GM18499 (cell line): ENCODE results near the gene CFAP20DC.
"Not testable (repeated sequence)": the region's sequence is repeated elsewhere in the genome, so short reads cannot be mapped to it uniquely, and the experiment has no call there.

Experiments used
- ATAC-seq: cut with Tn5 transposase; IDR thresholded peaks from one replicate; pipeline ENCODE4 v1.9.1; 2021; ENCODE audit warnings: moderate number of reproducible peaks; ENCODE audit not compliant: insufficient read depth, unreplicated experiment

Gene CFAP20DC

DNA sequence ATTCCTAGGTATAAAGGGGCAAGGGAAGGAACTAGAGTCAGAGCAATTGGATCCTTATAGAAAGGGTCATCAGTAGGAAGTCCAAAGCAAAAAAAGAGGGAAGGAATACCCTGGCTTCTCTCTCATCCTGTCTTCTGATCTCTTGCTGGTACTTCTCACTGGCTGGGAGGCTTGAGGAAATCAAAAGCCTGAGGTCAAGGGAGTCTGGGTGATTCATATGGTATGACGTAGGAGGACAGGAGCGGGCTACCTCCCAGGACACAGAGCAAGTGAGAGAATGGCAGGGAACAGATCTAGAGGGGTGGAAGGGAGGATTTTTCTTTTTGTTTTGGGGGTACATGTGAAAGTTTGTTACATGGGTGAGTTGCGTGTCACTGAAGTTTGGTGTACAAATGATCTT lies 76.0 kb downstream of the CFAP20DC start:
- no peak for ATAC-seq

DNA sequence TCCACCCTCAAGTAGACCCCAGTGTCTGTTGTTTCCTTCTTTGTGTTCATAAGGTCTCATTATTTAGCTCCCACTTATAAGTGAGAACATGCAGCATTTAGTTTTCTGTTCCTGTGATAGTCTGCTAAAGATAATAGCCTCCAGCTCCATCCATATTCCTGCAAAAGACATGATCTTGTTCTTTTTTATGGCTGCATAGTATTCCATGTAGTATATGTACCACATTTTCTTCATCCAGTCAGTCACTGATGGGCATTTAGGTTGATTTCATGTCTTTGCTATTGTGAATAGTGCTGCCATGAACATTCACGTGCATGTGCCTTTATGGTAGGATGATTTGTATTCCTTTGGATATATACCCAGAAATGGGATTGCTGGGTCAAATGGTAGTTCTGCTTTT lies 82.0 kb downstream of the CFAP20DC start:
- ATAC-seq = not testable (repeated sequence)

DNA sequence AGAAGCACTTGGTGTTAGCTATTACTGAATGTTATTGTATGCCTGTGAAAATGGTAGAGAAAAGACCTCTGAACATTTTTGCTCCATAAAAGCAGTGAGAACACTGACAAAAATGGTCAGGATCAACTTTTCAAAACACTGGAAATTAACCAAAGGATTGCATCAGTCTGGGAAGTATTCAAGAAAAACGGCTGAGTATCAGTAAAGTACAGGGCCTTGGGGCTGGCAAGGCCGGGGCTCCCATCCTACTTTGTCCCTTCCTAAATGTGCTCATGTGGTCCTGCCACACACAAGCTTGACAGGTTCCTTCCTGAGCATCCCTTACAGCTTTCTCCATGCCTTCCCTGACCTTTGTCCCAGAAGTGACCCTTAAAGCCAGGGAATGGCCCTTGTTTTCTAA lies 84.0 kb downstream of the CFAP20DC start:
- no peak for ATAC-seq

DNA sequence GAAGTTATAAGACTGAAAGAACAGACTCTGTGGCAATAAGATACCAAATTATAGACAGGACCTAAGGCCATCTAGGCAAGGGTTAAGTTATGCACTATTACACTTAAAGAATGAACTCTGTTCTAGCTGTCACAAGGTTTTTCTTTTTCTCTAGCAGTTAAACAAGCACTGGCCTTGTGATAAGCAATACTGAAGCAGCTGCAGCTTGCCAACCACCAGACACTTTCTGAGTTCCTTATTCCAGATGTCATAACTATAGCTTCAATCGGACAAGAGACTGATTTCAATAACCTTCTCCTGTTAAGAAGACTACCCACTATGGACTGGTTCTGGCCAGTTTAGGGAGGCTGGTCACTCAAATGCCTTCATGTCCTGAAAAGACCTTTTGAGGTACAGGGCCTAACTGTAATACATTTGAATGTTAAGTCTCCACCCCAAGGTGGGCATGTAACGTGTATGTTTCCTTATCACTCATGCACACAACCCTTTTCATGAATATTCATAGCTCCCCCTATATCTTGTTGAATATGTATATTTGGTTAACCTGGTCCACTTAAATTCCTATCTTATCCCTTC lies 85.8 kb downstream of the CFAP20DC start:
- ATAC-seq = no peak

DNA sequence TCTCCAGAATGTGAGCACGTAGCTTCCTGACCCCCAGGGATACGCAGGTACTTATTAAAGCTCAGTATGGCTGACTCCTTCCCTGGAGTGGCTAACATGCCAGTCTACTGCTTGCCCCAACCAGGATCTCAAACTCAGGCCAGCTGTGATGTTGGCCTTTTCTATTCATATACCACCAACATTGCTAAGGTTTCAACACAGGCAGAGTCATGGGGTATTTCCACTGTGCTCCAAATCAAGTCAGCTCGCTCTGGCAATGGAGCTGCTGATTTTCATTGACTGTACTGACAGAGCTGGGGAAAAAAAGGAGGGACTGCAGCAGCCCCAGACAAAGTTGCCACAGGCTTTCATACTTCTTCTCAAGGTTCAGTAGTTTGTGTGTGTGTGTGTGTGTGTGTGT lies 87.0 kb downstream of the CFAP20DC start:
- no peak for ATAC-seq

DNA sequence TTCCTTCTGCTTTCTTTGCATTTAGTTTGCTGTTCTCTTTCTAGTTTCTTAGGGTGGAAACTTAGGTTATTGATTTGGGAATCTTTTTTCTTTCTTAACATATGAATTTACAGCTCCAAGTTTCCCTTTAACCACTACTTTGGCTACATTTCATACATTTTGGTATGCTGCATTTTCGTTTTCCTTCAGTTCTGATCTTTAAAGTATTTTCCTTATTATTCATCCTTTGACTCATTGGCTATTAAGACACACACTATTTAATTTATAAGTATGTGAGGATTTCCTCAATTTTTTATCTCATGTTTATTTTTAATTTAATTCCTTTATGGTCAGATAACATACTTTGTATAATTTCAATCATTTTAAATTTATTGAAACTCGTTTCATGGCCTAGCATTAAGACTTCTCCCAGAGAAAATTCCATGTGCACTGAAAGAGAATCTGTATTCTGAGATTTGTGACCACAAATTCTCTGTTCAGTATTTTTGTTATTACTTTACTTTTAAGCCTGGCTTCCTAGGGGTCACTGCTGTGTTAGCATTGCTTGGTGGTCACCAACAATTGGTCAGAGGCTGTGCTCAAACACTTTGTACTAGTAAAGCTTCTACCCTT lies 87.7 kb downstream of the CFAP20DC start:
- ATAC-seq = no peak

DNA sequence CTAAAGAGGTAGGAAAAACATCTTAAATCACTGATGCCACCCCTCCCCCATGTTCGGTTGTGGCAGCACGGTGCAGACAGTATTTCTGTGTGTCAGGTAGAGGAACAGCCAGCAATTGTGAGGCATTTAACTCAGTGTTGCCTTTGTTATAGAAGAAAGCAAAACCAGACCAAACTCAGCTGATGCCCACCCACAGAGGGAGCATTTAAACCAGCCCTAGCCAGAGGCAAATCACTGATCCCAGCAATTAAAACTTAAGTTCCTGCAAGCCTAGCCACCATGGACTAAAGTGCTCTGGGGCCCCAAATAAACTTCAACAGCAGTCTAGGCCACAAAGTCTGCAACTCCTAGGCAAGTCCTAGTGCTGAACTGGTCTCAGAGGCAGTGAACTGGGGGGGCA lies 94.5 kb downstream of the CFAP20DC start:
- ATAC-seq = no peak

DNA sequence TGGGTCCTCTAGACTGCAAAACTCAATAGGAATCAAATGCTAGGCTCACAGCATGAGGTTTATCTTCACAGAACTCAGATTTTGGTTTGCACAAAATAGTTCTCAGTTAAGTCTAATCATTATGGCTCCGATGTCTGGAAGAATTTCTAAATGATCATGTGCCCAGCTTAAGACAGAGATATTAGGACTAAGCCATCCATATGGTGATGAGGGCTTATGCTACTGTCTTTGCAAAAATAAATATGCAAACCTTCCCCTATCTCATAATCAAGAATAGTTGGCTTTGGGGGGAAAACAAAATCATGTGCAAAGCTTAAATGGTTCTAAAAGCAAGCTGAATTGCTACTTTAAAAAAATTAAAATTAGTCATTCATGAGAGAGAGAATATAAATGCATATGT lies 96.5 kb downstream of the CFAP20DC start:
- no peak for ATAC-seq

DNA sequence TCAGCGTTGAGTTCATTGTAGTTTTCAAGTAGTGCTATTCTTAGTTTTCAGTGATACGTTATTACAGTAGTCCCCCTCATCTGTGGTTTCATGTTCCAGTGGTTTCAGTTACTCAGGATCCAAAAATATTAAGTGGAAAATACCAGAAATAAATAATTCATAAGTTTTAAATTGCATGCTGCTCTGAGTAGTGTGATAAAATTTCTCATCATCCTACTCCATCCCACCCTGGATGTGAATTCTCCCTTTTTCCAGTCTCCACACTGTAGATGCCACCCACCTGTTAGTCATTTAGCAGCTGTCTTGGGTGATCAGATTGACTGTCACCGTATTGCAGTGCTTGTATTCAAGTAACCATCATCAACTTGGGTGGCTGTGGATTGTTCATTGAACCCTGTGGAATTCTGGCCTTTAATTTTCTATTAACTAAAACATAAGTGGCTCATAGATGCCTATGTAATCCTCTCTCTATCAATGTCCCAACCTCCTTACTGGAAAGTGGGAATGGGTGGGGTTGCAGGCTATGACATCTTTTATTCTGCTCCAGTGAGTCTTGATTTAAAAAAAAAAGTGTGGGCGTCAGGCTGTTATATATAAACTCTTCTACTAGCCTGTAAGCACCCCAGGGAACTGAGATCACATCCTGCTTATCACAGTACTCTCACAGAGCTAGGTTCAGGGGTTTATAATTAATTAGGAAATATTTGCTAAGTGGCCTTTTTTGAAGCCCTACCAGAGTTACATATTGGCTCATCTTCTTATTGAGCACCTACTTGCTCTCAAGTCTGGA lies 97.5 kb downstream of the CFAP20DC start:
- no peak for ATAC-seq

DNA sequence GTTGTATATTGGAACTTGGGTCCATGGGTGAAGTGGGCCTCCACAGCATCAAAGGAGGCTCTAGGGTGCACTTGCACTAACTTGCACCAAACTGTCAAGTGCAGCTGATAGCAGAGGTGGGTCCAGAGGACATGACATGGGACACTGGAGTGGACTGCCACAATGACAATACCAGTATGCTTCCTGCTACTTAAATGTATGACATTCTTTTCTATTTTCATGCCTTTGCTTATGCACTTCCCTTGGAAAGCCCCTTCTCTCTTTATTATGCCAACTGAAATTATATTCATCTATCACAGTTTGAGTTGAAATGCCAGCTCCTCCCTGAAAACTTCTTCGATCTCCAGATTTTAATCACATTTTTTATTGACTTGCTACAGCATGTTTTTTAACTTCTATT lies 101.8 kb downstream of the CFAP20DC start:
- ATAC-seq = no peak

DNA sequence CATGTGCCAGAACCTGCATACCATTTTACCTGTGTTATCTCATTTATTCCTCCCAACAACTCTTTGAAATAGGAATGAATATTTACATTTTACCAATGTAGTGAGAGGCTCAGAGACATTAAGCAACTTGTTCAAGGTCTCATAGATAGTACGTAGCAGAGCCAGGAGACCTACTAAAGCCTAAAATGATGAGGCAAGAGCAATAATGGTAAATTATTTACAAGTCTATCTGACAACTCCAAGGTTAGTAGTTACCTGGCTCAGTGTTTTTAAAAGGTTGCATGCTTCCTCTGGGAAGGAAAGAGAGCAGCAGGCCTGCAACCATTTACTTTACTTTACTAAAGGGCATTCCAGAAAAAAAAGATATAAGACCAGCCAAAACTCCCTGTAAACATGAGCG lies 103.0 kb downstream of the CFAP20DC start:
- no peak for ATAC-seq

DNA sequence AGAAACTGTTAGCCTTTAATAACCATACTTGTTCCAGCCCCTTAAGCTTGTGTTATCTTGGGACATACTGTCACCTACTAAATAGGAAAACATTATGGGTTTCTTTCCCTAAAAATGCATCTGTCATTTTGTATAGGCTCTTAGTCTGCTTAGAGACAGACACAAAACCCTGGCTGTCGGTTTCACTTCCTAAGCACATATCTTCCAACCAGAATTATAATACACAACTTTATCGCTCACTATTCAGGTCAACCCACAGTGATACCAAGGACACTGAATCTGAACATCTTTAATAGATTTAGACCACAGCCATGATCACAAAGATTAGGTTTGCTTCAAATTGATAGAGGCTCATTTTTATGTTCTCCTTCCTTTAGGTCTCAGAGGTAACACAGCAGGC lies 111.8 kb downstream of the CFAP20DC start:
- no peak for ATAC-seq

DNA sequence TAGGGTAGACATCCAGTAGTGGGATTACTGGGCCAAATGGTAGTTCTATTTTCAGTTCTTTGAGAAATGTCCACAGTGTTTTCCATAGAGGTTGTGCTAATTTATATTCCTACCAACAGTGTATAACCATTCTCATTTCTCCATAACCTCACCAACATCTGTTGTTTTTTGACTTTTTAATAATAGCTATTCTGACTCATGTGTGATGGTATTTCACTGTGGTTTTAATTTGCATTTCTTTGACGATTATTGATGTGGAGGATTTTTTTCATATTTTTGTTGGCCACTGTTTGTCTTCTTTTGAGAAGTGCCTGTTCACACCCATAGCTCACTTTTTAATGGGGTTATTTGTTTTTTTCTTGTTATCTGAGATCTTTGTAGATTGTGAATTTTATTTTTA lies 125.2 kb downstream of the CFAP20DC start:
- ATAC-seq = no peak

DNA sequence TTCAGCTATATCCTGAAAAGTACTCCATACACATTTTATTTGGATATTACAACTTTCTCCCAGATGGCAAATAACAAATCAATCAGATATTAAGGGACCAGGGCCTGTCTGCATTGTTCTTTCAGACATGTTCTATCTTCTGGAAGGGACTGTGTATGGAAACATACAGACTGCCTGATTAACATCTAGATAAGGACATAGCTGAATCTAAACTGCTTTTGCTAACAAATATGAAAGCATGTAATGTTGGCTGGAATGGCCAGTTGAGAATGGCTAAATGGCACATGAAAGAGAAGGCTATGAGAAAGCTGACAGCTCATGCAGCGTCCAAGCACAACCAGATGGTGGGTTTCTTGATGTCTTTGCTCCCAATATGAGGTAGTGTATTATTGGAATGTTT lies 149.4 kb downstream of the CFAP20DC start:
- ATAC-seq = no peak

DNA sequence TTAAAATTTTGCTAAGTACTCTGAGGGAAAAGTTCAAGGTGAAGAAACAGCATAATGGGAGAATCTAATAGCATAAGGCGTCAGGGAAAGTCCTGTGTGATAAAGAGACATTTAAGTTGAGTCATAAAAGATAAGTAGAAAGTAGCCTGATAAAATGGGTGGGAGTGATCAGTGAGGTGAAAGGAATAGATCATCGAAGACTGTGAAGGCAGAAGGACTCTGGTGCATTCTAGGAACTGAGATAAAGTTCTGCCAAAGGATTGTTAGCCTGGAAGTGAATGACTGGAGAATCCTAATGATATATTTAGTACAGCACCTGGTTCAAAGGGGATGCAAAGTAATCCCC lies 149.9 kb downstream of the CFAP20DC start:
- ATAC-seq = no peak

DNA sequence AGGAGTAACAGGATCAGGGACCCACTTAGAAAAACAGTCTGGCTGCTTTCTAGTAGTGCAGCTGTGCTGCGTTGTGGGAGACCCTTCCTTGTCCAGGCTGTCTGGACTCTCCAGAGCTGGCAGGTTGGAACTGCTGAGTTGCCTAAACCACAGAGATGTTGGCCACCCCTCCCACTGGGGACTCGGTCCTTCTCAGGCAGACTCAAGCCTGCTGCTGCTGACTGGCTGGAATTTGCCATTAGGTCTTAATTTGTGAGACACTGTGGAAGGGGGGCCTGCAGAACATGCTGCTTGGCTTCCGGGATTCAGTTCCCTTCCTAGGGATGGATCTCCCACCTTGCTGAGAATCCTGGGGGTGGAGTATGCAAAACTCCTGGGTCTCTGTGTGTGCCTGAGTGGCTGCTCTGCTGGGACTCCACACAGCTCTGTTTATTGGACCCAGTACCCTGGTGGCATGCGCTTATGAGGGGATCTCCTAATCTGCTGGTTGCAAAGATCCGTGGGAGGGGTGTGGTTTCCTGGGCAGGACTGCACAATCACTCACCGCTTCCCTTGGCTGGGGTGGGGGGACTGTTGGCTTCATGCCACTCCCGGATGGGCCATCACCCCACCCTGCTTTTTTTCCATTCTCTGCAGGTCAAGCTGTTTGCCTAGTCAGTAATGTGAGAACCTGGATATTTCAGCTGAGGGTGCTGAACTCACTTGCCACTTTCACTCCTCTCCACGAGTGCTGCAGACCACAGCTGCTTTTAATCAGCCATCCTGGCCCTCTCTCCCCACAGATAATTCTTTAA lies 150.5 kb downstream of the CFAP20DC start:
- no peak for ATAC-seq

DNA sequence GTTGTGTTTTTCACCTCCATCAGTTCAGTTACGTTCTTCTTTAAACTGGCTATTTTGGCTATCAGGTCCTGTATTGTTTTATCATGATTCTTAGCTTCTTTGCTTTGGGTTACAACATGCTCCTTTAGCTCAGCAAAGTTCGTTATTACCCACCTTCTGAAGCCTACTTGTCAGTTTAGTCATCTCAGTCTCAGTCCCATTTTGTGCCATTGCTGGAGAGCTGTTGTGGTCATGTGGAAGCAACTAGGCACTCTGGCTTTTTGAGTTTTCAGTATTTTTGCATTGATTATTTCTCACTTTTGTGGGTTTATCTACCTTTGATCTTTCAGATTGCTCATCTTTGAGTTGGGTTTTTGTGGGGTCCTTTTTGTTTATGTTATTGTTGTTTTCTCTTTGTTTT lies 151.3 kb downstream of the CFAP20DC start:
- no peak for ATAC-seq

DNA sequence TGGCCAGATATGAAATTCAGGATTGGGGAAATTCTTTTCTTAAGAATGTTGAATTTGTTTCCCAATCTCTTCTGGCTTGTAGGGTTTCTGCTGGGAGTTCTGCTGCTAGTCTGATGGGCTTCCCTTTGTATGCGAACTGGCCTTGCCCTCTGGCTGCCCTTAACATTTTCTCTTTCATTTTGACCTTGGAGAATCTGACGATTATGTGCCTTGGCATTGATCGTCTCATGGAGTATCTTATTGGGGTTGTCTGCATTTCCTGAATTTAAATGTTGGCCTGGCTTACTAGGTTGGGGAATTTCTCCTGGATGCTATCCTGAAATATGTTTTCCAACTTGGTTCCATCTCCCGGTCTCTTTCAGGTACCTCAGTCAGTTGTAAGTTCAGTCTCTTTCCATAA lies 152.2 kb downstream of the CFAP20DC start:
- no peak for ATAC-seq

DNA sequence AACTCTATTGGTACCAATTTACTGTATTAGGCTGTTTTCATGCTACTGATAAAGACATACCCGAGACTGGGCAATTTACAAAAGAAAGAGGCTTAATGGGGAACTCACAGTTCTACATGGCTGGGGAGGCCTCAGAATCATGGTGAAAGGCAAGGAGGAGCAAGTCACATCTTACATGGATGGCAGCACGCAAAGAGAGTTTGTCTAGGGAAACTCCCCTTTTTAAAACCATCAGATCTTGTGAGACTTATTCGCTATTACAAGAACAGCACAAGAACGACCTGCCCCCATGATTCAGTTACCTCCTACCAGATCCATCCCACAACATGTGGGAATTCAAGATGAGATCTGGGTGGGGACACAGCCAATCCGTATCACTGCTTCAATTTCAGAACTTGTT lies 154.1 kb downstream of the CFAP20DC start:
- not testable (repeated sequence) for ATAC-seq

DNA sequence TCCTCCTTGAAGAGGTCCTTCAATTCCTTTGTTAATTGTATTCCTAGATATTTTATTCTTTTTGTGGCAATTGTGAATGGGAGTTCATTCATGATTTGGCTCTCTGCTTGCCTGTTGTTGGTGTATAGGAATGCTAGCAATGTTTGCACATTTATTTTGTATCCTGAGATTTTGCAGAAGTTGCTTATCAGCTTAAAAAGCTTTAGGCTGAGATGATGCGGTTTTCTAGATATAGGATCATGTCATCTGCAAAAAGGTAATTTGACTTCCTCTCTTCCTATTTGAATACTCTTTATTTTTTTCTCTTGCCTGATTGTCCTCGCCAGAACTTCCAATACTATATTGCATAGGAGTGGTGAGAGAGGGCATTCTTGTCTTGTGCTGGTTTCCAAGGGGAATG lies 157.3 kb downstream of the CFAP20DC start:
- not testable (repeated sequence) for ATAC-seq

DNA sequence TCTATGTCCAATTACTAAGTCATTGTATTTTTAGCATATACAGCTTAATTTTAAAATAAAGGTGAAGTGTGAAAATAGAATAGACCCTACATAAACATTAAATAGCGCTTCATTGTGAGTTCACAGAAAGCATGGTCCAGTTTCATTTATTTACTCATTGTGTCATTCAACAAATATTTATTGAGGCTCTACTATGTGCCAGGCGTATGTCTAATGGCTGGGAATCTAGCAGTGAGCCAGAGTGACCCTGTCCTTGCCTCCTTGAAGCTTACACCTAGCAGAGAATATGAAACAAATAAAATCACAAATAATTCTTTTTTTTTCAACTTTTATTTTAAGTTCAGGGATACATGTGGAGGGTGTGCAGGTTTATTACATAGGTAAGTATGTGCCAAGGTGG lies 161.7 kb downstream of the CFAP20DC start:
- no peak for ATAC-seq
